GM12873 (cell line): ENCODE measurements around the gene BCAN.

ENCODE experiments used
- TF ChIP-seq, protein P1 (sequence below): IDR thresholded peaks from 2 replicates; pipeline ENCODE4 v1.5.1; 2012; ENCODE audit warnings: low read depth, mild to moderate bottlenecking, moderate library complexity, low read length, control low read depth; ENCODE audit not compliant: insufficient read depth; ENCODE audit errors: missing control alignments

Gene BCAN

DNA sequence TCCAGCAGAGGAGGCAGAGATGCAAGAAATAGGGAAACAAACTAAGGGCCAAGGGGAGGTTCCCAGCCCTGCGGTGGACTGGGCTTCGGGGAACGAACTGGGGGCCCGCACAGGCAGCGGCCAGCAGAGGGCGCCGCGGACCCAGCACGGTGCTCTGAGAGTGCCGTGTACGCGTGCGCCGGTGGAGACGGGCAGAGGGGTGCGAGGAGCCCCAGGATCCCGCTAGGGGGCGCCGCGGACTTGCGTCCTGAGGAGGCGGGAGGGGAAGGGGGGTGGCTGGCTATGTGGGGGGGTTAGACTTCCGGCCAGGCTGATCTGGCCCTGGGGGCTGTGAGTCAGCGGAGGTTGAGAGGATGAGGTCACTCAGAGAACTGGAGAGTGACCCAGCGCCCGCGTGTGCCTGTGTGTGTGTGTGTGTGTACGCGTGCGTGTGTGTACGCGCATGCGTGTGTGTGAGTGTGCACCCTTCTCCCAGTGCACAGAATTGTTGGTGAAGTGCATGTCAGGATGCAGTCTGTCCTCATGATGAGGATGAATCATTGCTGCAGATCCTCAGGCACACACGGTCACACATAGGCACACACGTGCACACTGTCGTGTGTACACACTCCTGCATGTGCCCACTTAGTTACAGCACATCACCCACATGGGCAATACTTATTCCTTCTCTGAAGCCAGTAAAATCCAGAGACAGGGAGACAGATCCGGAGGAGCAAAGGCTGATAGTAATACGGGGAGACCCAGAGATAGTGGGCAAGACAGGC lies 18.3 kb downstream of the BCAN start:
- TF ChIP-seq, protein P1, sequence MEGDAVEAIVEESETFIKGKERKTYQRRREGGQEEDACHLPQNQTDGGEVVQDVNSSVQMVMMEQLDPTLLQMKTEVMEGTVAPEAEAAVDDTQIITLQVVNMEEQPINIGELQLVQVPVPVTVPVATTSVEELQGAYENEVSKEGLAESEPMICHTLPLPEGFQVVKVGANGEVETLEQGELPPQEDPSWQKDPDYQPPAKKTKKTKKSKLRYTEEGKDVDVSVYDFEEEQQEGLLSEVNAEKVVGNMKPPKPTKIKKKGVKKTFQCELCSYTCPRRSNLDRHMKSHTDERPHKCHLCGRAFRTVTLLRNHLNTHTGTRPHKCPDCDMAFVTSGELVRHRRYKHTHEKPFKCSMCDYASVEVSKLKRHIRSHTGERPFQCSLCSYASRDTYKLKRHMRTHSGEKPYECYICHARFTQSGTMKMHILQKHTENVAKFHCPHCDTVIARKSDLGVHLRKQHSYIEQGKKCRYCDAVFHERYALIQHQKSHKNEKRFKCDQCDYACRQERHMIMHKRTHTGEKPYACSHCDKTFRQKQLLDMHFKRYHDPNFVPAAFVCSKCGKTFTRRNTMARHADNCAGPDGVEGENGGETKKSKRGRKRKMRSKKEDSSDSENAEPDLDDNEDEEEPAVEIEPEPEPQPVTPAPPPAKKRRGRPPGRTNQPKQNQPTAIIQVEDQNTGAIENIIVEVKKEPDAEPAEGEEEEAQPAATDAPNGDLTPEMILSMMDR = peak; percentile 97

DNA sequence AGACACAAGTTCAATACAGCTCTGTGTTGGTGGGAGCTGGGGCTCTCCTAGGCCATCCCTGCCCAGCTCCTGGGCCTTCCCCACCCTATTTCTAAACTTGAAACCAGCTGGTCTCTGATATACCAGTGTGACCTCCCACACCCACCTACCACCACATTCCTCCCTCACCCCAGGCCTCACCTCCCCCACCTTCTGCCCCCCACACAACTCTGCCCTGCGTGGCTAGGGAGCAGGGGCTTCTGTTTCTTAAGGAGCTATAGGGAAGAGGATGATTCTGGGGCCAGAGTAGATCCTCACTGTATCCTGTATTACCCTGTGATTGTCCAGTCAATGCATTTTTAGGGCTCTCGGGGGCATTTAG lies 18.8 kb downstream of the BCAN start:
- TF ChIP-seq, protein P1 = no peak

DNA sequence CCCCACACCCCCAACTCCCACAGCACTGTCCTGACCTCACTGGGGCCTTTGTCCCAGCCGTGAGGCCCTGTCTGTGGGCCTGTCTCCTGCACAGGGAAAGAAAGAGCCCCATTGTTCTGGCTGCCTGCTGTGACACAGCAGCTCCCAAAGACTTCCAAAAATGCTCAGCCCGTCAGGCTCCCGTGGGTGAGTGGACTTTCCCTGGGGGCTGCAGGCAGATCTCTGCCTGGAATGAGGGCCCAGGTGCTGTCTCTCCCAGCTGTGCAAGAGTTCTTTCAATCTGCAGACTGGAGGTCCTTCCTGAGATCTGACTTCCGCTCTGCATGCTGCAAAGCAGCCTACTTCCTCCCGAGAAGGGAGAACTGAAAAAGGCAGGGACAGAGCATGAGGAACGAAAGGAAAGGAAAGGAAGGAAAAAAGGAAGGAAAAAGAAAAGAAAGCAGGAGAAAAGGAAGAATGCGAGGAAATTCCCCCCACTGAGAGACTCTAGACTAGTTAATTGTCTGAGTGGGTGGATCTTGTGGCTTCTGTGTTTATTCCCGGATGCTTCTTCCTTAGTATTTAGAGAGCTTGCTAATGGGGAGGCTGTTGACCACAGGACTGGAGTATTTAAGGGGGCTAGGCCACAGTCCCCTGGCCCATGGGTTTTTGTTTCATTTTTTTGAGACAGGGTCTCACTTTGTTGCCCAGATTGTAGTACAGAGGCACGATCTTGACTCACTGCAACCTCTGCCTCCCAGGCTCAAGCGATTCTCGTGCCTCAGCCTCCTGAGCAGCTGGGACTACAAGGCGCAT lies 20.3 kb downstream of the BCAN start:
- TF ChIP-seq, protein P1 = no peak

DNA sequence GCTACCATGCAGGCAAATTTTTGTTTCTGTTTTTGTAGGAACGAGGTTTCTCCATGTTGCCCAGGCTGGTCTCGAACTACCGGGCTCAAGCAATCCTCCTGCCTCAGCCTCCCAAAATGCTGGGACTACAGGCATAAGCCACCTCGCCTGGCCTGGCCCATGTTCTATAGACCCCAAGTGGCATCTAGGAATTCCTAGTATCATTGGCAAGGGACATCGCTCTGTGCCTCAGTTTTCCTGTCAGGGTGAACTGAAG lies 20.8 kb downstream of the BCAN start:
- TF ChIP-seq, protein P1 = no peak

DNA sequence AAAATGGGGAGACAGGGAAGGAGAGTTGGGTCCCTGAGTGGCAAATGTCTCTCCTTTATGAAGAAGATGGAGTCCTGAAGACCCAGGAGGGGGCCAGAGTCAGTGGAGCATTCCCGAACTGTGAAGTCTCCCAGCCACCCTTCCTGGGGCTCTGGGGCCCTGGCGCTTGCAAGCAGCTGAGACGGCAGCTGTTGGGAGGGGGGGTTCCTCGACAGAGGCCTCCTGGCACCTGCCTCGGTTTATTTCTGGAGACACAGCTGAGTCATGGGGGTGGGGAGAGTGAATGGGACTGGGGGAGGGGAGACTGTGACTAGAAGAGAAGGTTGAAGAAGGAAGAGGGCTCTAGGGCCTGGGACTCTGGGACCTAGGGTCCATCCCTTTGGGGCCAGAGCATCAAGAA lies 21.3 kb downstream of the BCAN start:
- TF ChIP-seq, protein P1 = no peak

DNA sequence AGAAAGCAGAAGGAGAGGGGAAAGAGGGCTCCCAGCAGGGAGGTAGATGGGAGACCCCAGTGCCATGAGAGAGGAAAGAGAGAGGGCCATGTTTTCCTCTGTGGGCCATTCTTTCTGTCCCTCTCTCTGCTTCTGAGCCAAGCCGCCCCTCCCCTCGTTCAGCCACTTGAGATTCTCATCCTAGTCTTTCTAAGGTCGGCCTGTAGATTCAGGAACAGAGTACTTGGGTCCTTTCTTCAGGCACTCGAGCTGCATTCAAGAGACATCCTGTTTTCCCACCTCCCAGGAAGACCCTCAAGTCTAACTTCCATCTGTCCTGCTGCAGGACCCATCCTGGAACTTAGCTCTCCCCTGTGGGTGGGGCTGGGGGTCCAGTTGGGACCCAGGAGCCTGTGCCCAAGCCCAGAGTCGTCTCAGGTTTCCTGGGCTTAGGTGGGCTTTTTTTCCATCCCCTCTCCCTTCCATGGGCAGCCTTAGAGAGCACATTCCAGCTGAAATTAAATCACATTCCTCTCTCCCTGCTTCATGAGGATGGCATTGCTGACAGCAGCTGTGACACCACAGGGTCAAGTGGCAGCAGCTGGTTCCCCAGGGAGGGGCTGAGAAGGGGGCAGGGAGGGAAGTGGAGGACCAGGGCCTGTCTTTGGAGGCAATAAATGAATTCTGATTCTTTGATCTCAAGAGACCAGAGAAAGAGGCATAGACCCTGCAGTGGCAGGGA lies 22.3 kb downstream of the BCAN start:
- TF ChIP-seq, protein P1 = no peak

DNA sequence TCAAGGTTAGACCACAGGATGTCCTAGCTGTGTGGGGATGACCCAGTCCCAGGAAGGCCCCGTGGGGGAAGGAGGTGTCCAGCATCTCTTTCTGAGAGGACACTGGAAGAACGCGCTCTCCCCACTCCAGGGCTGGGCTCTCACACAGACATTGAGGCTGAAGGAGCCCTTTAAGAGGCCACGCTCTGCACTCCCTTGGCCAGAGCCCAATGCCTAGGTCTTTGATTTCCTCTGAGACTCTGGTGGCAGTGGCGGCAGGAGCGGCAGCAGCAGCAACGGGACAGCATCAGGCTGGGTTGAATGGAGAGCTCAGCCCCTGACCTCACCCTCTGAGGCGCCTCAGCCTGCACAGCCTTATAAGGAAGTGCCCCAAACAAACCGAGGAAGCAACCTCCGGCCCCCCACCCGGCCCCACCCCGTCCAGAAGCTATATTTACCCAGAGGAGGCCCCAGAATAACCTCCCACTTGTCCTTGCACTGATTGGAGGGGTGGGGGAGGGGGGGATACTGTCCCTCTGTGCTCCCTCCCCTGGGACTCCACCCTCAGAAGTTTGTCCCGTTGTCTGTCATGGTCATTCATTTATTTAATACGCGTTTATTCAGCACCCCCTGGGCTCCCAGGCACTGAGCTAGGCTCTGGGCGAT lies 23.0 kb downstream of the BCAN start:
- TF ChIP-seq, protein P1 = no peak
